ENCODE results near the gene PAF1.

GRCh38 chr19:39434123-39435076, 43.5 kb upstream of the PAF1 start:
- TF ChIP-seq POLR2AphosphoS5 (IDR thresholded peaks at IDR 0.05; ENCODE audit: low read depth) (no peak), CTCF (IDR thresholded peaks at IDR 0.05; ENCODE audit: insufficient read depth, low read length) (no peak), REST (IDR thresholded peaks at IDR 0.05; ENCODE audit: insufficient replicate concordance, low read depth) (no peak), GABPA (IDR thresholded peaks at IDR 0.05; ENCODE audit: low read depth) (no peak), SPI1 (IDR thresholded peaks at IDR 0.05; ENCODE audit: borderline replicate concordance, low read depth) (no peak; the same call in 1 of the 2 replicates)

All from HL-60 (cell line).